Cardiac muscle cell (in vitro differentiated cells and primary cell): ENCODE data around the gene DENND5B. TPM values are rescaled to one million over a fixed set of nuclear protein-coding genes. Genes with fewer than 3 reads are reported as not detected.

Source experiments
- DNase-seq, 2 donors: peaks; one replicate each; pipeline versions ENCODE4 v3.0.0 to v3.0.0-alpha.2; 2010 to 2017; ENCODE audit warnings: low read depth in 1 of 2, low spot score in 1 of 2
- H3K27ac ChIP-seq: fragments of 200-600 bp; sonication (generic); 2 replicates; pipeline ENCODE4 v1.5.1; 2016
- H3K27me3 ChIP-seq: fragments of 200-600 bp; sonication (generic); 2 replicates; pipeline ENCODE4 v1.6.0; 2016; ENCODE audit warnings: control low read depth
- H3K36me3 ChIP-seq: fragments of 200-600 bp; sonication (generic); 2 replicates; pipeline ENCODE4 v1.5.1; 2016; ENCODE audit warnings: control low read depth
- H3K4me1 ChIP-seq: fragments of 200-600 bp; sonication (generic); 2 replicates; pipeline ENCODE4 v1.8.1; 2017; ENCODE audit warnings: low read depth, mild to moderate bottlenecking, mixed run types
- H3K4me3 ChIP-seq: fragments of 200-600 bp; sonication (generic); 2 replicates; pipeline ENCODE4 v1.5.1; 2016; ENCODE audit warnings: mild to moderate bottlenecking
- H3K9me3 ChIP-seq: fragments of 200-600 bp; sonication (generic); 2 replicates; pipeline ENCODE4 v1.5.1; 2017; ENCODE audit warnings: low read depth, mild to moderate bottlenecking, control low read depth
- polyA plus RNA-seq: library from polyadenylated mRNA; unstranded; fragments of >200 nt; fragmentation: Nextera tagmentation; extraction: Ambion mirVana; gene quantifications from 2 replicates; pipeline ENCODE4 v1.2.1, GENCODE V29; 2016
- total RNA-seq: library from RNA; depleted of rRNA; stranded (reverse); fragments of >200 nt; gene quantifications from 2 replicates; pipeline ENCODE4 v1.2.3, GENCODE V29; 2016
- TF ChIP-seq, protein P1 (sequence below): IDR thresholded peaks from 2 replicates; pipeline ENCODE4 v1.5.1; 2012; ENCODE audit warnings: low read depth, mild to moderate bottlenecking, low read length

The DENND5B gene
- total and polyA plus RNA-seq, 2 experiments from 2014 or later = 40.4 to 121 TPM

GRCh38 chr12:31343139-31343538 lies 247.8 kb downstream of the DENND5B start:
- Histone ChIP-seq H3K9me3 (no peaks in the 10 kb centered on the region), H3K4me3 (no peak overlapping the region), H3K4me1 (no peaks in the 10 kb centered on the region), H3K27ac (no peak overlapping the region), H3K27me3 (no peaks in the 10 kb centered on the region), H3K36me3 (no peaks in the 10 kb centered on the region)
- DNase-seq = no peak
- TF ChIP-seq, protein P1, sequence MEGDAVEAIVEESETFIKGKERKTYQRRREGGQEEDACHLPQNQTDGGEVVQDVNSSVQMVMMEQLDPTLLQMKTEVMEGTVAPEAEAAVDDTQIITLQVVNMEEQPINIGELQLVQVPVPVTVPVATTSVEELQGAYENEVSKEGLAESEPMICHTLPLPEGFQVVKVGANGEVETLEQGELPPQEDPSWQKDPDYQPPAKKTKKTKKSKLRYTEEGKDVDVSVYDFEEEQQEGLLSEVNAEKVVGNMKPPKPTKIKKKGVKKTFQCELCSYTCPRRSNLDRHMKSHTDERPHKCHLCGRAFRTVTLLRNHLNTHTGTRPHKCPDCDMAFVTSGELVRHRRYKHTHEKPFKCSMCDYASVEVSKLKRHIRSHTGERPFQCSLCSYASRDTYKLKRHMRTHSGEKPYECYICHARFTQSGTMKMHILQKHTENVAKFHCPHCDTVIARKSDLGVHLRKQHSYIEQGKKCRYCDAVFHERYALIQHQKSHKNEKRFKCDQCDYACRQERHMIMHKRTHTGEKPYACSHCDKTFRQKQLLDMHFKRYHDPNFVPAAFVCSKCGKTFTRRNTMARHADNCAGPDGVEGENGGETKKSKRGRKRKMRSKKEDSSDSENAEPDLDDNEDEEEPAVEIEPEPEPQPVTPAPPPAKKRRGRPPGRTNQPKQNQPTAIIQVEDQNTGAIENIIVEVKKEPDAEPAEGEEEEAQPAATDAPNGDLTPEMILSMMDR = no peak

- TF ChIP-seq, protein P1 = no peak
- Histone ChIP-seq H3K9me3 (no peaks in the 10 kb centered on the region), H3K4me1 (no peaks in the 10 kb centered on the region), H3K36me3 (no peaks in the 10 kb centered on the region), H3K27ac (no peak overlapping the region), H3K4me3 (no peak overlapping the region), H3K27me3 (no peaks in the 10 kb centered on the region)
- DNase-seq = no peak
Observed at GRCh38 chr12:31342286-31342685, 248.7 kb downstream of the DENND5B start.

DNA sequence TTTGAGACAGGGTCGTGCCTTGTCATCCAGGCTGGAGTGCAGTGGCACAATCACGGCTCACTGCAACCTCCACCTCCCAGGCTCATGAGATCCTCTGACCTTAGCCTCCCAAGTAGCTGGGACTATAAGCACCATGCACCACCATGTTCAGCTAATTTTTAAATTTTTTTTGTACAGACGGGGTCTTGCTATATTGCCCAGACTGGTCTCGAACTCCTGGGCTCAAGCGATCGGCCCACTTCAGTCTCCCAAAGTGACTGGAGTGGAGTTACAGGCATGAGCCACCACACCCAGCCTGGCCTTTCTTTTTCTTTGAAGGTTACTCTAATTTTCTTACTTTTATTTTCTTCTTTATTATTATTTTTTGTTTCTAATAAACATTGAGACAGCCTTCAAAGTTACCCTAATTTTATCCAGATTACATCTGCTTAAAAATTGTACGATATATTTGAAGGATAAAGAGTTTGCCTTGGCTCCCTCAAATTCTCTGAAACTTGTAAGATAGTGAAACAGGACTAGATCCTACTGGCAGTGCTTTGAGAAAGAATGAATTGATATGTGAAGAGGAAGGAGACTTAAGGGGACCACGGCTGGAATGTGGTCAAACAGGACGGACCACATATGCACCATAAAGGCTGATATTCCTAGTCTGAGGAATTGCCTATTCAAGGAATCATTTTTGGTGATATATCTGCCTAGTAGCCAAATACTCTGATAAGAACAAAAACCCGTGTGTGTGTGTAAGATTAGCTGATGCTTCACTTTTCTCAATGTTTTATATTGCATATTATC lies 250.9 kb downstream of the DENND5B start:
- Histone ChIP-seq H3K4me3 (no peak overlapping the region), H3K27me3 (no peaks in the 10 kb centered on the region), H3K27ac (no peak overlapping the region), H3K36me3 (no peaks in the 10 kb centered on the region), H3K9me3 (no peaks in the 10 kb centered on the region), H3K4me1 (no peaks in the 10 kb centered on the region)
- TF ChIP-seq, protein P1 = no peak
- DNase-seq = no peak

DNA sequence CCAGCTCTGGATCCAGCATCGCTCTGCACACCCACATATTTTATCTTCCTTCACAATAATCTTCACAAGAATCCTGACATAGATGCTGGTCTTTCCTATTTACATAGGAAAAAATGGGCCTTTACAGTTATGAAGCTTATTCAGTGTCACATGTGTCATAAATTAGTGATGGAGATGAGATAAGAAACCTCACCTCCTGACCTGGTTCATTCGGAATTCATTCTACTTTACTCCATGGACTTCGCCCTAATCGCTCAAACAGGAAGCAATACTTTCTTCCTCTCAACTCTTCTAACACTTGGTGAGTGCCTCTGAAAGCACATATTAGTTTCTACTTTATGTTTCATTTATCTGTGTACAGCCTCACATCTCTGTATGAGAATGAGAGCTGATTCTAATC lies 253.0 kb downstream of the DENND5B start:
- Histone ChIP-seq H3K4me3 (no peak overlapping the region), H3K27me3 (no peaks in the 10 kb centered on the region), H3K36me3 (no peaks in the 10 kb centered on the region), H3K9me3 (no peaks in the 10 kb centered on the region), H3K4me1 (no peaks in the 10 kb centered on the region), H3K27ac (no peak overlapping the region)
- TF ChIP-seq, protein P1 = no peak
- no peak for DNase-seq

Other genes with a start within 250 kb of the DENND5B start
- 1.3 and 1.9 TPM in 2 replicates for gene ETFBKMT, start 68.6 kb upstream of the DENND5B start, total RNA-seq
- gene ETFBKMT, start 68.6 kb upstream of the DENND5B start, polyA plus RNA-seq = 2.5 and 2.9 TPM in 2 replicates
- 9.7 and 11.7 TPM in 2 replicates for gene AMN1, start 137.9 kb upstream of the DENND5B start, total RNA-seq
- gene AMN1, start 137.9 kb upstream of the DENND5B start, polyA plus RNA-seq = 18.1 and 20.6 TPM in 2 replicates